MM.1S (cell line): ENCODE results near the gene SUMO1.

ENCODE experiments used
- DNase-seq: peaks from one replicate; pipeline ENCODE4 v3.0.0-alpha.2; 2015
- H2AFZ ChIP-seq: fragments of 300-600 bp; sonication (generic); 2 replicates; pipeline ENCODE4 v1.6.0; 2016; ENCODE audit warnings: antibody characterized with exemption, low read length
- H3F3A ChIP-seq: fragments of 300-600 bp; sonication (generic); 2 replicates; pipeline ENCODE4 v1.6.1; 2016; ENCODE audit warnings: mild to moderate bottlenecking, antibody characterized with exemption, low read length, moderate library complexity, mixed read lengths; ENCODE audit not compliant: insufficient read depth
- H3K27ac ChIP-seq: fragments of 300-600 bp; sonication (generic); 2 replicates; pipeline ENCODE4 v1.5.1; 2016; ENCODE audit warnings: mild to moderate bottlenecking, low read length
- H3K27me3 ChIP-seq: fragments of 300-600 bp; sonication (generic); replicated peaks from 2 replicates; pipeline ENCODE4 v1.6.0; 2016; ENCODE audit warnings: low read length; ENCODE audit not compliant: insufficient read depth
- H3K36me3 ChIP-seq: fragments of 300-600 bp; sonication (generic); replicated peaks from 2 replicates; pipeline ENCODE4 v1.6.1; 2016; ENCODE audit warnings: mild to moderate bottlenecking, low read length, mixed read lengths; ENCODE audit not compliant: insufficient read depth
- H3K4me1 ChIP-seq: fragments of 300-600 bp; sonication (generic); 2 replicates; pipeline ENCODE4 v1.6.1; 2016; ENCODE audit warnings: low read length, mixed read lengths
- H3K4me2 ChIP-seq: fragments of 300-600 bp; sonication (generic); 2 replicates; pipeline ENCODE4 v1.6.0; 2016; ENCODE audit warnings: low read depth, low read length
- H3K4me3 ChIP-seq: fragments of 300-600 bp; sonication (generic); 2 replicates; pipeline ENCODE4 v1.5.1; 2016; ENCODE audit warnings: low read length, mixed read lengths
- H3K79me2 ChIP-seq: fragments of 300-600 bp; sonication (generic); 2 replicates; pipeline ENCODE4 v1.6.1; 2016; ENCODE audit warnings: mixed run types, low read length, mixed read lengths
- H3K9ac ChIP-seq: fragments of 300-600 bp; sonication (generic); 2 replicates; pipeline ENCODE4 v1.6.1; 2016; ENCODE audit warnings: low read length, mixed read lengths
- H3K9me2 ChIP-seq: fragments of 300-600 bp; sonication (generic); replicated peaks from 2 replicates; pipeline ENCODE4 v1.6.1; 2016; ENCODE audit warnings: mild to moderate bottlenecking, low read length, mixed read lengths; ENCODE audit not compliant: insufficient read depth
- H3K9me3 ChIP-seq: fragments of 300-600 bp; sonication (generic); replicated peaks from 2 replicates; pipeline ENCODE4 v1.6.1; 2016; ENCODE audit warnings: mild to moderate bottlenecking, low read length, mixed read lengths; ENCODE audit not compliant: insufficient read depth
- H4K20me1 ChIP-seq: fragments of 300-600 bp; sonication (generic); 2 replicates; pipeline ENCODE4 v1.6.1; 2016; ENCODE audit warnings: mild to moderate bottlenecking, low read length, moderate library complexity, mixed read lengths; ENCODE audit not compliant: insufficient read depth
- EZH2 ChIP-seq: fragments of 300-600 bp; sonication (generic); optimal IDR thresholded peaks from 2 replicates; pipeline ENCODE3; 2017; ENCODE audit warnings: low read depth, mild to moderate bottlenecking, antibody characterized with exemption, low read length, mixed read lengths
- EZH2phosphoT487 ChIP-seq: fragments of 300-600 bp; sonication (generic); IDR thresholded peaks from 2 replicates; pipeline ENCODE4 v1.6.1; 2018; ENCODE audit warnings: antibody characterized with exemption, low read length
- TF ChIP-seq, protein P1 (sequence below): fragments of 300-600 bp; sonication (generic); IDR thresholded peaks from 2 replicates; pipeline ENCODE4 v1.5.1; 2016; ENCODE audit warnings: antibody characterized with exemption, low read length, mixed read lengths

The SUMO1 gene

GRCh38 chr2:202193305-202193704 lies 45.1 kb downstream of the SUMO1 start:
- no peaks in the 10 kb centered on the region for H3F3A ChIP-seq
- no peaks in the 10 kb centered on the region for H3K36me3 ChIP-seq
- H3K79me2 ChIP-seq = no peaks in the 10 kb centered on the region

GRCh38 chr2:202187570-202187969 lies 50.8 kb downstream of the SUMO1 start:
- no peaks in the 10 kb centered on the region for H3K9me3 ChIP-seq
- H3K4me2 ChIP-seq = no peak overlapping the region
- H3K4me1 ChIP-seq = no peaks in the 10 kb centered on the region
- H3K27ac ChIP-seq = no peak overlapping the region
- no peaks in the 10 kb centered on the region for H3K79me2 ChIP-seq
- no peak overlapping the region for H2AFZ ChIP-seq
- no peak for DNase-seq
- H3K9me2 ChIP-seq = no peaks in the 10 kb centered on the region
- no peak overlapping the region for H3K4me3 ChIP-seq
- H3F3A ChIP-seq = no peaks in the 10 kb centered on the region
- H4K20me1 ChIP-seq = no peaks in the 10 kb centered on the region
- TF ChIP-seq, protein P1, sequence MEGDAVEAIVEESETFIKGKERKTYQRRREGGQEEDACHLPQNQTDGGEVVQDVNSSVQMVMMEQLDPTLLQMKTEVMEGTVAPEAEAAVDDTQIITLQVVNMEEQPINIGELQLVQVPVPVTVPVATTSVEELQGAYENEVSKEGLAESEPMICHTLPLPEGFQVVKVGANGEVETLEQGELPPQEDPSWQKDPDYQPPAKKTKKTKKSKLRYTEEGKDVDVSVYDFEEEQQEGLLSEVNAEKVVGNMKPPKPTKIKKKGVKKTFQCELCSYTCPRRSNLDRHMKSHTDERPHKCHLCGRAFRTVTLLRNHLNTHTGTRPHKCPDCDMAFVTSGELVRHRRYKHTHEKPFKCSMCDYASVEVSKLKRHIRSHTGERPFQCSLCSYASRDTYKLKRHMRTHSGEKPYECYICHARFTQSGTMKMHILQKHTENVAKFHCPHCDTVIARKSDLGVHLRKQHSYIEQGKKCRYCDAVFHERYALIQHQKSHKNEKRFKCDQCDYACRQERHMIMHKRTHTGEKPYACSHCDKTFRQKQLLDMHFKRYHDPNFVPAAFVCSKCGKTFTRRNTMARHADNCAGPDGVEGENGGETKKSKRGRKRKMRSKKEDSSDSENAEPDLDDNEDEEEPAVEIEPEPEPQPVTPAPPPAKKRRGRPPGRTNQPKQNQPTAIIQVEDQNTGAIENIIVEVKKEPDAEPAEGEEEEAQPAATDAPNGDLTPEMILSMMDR = no peak
- TF ChIP-seq EZH2phosphoT487 (no peak), EZH2 (no peak)
- no peaks in the 10 kb centered on the region for H3K36me3 ChIP-seq
- H3K27me3 ChIP-seq = no peaks in the 10 kb centered on the region
- H3K9ac ChIP-seq = no peak overlapping the region

More at GRCh38 chr2:202193305-202193704, 45.1 kb downstream of the SUMO1 start:
- Histone ChIP-seq H3K9me3 (no peaks in the 10 kb centered on the region), H3K27ac (no peak overlapping the region), H4K20me1 (no peaks in the 10 kb centered on the region), H3K27me3 (no peaks in the 10 kb centered on the region), H3K4me3 (no peak overlapping the region), H3K4me2 (no peak overlapping the region), H3K4me1 (no peaks in the 10 kb centered on the region), H3K9me2 (no peaks in the 10 kb centered on the region), H3K9ac (no peak overlapping the region), H2AFZ (no peak overlapping the region)
- TF ChIP-seq EZH2phosphoT487 (no peak), EZH2 (no peak)
- TF ChIP-seq, protein P1 = no peak
- no peak for DNase-seq

DNA sequence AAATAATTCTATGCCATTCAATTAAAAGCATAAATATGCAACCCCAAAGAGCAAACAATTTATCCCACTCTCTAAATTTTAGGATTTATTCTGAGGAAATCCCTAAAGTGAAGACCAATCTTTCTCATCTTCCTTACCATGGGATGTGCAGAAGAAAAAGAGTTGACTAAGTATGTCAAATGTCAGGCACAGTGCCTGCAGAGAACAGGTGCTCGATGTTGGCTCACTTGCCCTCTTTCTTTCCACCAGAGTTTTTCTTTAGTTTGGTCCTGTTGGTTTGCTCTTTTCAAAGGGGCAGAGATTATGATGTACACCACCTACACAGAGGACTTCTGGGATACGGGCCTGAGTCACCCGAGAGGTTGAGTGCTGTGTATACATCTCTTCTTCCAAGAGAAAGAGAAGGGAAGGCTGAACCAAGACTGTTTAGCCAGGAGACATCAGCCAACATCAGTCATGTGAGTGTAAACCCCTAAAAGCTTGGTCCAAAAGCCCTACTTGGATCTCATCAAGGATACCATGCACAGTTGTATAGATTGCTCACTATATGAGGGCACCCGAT lies 51.7 kb downstream of the SUMO1 start:
- TF ChIP-seq EZH2 = no peak
- Histone ChIP-seq H3K4me2 (no peak overlapping the region), H3K9me3 (no peaks in the 10 kb centered on the region), H3F3A (no peaks in the 10 kb centered on the region), H3K4me3 (no peak overlapping the region), H3K36me3 (no peaks in the 10 kb centered on the region), H2AFZ (no peak overlapping the region), H3K79me2 (no peaks in the 10 kb centered on the region), H3K9me2 (no peaks in the 10 kb centered on the region), H3K27ac (no peak overlapping the region), H3K27me3 (no peaks in the 10 kb centered on the region), H4K20me1 (no peaks in the 10 kb centered on the region), H3K9ac (no peak overlapping the region), H3K4me1 (no peaks in the 10 kb centered on the region)
- no peak for DNase-seq

DNA sequence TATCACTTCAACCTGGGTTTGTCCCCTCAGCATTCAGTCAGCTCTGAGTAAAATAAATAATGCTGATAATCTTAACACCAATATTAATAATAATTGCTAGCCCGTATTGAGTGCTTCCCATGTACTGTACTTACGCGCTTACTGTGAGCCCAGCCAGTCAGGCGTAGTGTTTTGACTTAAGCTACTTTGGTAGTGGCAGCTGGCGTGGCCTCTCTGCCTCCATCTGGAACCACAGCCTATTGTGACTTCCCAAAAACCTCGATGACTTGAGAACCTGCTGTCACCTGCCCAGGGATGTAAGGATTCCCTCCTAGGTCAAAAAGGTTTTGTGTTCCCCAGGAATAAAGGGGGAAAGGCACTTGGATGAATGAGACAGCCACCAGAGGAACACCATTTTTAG lies 53.2 kb downstream of the SUMO1 start:
- Histone ChIP-seq H3K27ac (no peak overlapping the region), H3K9me2 (no peaks in the 10 kb centered on the region), H3K36me3 (no peaks in the 10 kb centered on the region), H2AFZ (no peak overlapping the region), H3K27me3 (no peaks in the 10 kb centered on the region), H3K79me2 (no peaks in the 10 kb centered on the region), H3K9me3 (no peaks in the 10 kb centered on the region), H4K20me1 (no peaks in the 10 kb centered on the region), H3F3A (no peaks in the 10 kb centered on the region), H3K4me1 (no peaks in the 10 kb centered on the region), H3K4me2 (no peak overlapping the region), H3K4me3 (no peak overlapping the region), H3K9ac (no peak overlapping the region)
- DNase-seq = no peak
- TF ChIP-seq, protein P1 = no peak
- TF ChIP-seq EZH2phosphoT487 = no peak
- TF ChIP-seq EZH2 = no peak
